NCI-H524 treated with DMSO at 0.1 percent for 48 hours (cell line): ENCODE data around the gene DUSP21.
"Not testable (repeated sequence)": the region's sequence is repeated elsewhere in the genome, so short reads cannot be mapped to it uniquely, and the experiment has no call there.

ENCODE experiments used
- DNase-seq: peaks from one replicate; lab custom pipeline; 2025; lab: John Stamatoyannopoulos, UW

Gene DUSP21

DNA sequence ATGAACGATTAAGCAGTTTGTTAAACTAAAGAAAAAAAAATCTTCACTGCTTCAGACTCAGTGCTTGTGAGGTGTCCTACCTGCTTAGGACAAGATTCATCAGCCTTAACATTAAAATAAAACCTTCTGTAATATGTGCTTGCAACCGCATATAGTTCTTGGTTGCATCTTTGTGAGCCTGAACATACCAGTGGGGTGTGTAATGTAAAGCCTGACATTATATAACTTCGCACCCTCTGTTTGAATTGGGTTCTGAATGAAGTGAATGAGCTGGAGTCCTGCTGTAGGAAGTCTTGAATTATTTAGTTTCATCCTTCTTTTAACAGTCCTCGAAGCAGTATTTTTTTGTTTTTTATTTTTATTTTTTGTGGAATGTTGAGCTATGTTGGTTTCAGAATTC is 32.3 kb downstream of the DUSP21 start:
- DNase-seq: no peak

DNA sequence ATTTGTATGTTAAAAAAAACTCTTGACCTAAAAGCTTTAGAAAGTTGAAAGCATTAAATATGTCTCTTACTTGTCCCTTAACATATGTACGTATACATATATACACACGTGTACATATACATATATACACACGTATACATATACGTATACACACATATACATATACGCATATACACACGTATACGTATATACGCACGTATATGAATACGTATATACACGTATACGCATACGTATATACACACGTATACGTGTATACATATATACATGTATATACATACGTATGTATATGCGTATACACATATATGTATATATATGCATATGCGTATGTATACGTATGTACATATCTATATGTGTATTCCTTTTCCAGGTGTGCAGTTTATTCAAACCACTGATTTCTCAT is 32.9 kb downstream of the DUSP21 start:
- no peak for DNase-seq

DNA sequence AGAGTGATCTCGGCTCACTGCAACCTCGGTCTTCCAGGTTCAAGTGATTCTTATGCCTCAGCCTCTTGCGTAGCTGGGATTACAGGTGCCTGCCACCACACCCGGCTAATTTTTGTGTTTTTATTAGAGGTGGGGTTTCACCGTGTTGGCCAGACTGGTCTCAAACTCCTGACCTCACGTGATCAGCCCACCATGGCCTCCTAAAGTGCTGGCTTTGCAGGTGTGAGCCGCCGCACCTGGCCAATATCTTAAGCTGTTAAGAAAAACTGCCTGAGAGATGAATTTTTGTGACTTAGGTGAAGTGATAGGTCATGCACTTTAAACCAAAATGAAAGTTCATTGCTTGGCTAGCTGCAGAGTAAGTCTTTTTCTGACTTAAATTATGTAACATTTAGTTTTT is 35.0 kb downstream of the DUSP21 start:
- DNase-seq: no peak

DNA sequence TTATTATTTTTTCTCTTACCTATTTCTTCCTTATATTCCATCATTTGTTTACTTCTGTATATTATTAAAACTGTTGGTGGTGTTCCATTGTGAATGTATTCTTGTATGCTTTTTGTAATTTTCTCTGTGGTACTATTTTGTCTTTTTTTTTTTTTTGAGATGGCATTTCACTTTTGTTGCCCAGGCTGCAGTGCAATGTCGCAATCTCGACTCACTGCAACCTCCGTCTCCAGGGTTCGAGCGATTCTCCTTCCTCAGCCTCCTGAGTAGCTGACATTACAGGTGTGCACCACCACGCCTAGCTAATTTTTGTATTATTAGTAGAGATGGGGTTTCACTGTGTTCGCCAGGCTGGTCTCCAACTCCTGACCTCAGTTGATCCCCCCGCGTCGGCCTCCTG is 37.7 kb downstream of the DUSP21 start:
- DNase-seq: no peak

DNA sequence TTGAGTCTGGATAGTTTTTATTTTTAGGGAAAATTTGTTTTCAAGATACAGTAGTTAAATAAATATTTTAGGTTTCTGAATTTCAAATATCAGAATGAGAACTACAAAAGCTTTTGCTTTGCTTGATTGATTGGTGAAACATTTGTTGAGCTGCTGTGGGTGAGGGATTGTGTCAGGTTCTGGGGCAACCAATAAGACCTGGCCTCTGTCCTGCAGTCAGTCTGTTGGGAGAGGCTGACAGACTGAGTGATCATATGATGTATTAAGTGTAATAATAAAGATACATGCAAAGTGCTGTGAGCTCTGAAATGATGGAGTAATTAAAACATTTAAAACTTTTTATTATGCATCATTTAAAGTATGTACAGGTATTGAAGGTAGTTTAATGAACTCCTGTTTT is 38.8 kb downstream of the DUSP21 start:
- DNase-seq: no peak

DNA sequence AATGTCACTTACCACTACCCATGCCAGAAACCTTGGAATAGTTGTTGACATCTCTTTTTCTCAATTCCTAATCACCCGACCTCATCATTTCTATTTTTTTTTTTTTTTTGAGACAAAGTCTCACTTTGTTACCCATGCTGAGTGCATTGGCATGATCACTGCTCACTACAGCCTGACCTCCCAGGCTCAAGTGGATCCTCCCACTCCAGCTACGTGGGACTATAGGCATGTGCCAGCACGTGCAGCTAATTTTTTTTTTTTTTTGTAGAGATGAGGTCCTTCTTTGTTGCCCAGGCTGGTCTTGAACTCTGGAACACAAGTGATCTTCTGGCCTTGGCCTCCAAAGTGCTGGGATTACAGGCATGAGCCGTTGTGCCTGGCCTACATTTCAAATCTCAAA is 41.1 kb downstream of the DUSP21 start:
- no peak for DNase-seq

DNA sequence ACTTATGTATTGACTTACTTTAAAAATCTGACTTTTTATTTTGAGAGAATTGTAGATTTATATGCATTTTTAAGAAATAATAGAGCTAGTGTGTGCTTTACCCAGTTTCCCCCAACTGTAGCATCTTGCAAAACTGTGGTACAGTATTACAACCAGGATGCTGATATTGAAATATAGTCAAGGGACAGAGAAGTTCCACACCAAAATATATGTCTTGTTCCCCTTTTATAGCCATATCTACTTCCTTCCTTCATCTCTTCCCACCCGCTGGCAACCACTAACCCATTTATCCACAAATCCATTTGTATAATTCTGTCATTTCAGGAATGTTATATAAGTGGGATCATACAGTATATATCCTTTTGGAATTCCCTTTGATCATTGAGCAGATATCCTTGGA is 46.0 kb downstream of the DUSP21 start:
- no peak for DNase-seq

DNA sequence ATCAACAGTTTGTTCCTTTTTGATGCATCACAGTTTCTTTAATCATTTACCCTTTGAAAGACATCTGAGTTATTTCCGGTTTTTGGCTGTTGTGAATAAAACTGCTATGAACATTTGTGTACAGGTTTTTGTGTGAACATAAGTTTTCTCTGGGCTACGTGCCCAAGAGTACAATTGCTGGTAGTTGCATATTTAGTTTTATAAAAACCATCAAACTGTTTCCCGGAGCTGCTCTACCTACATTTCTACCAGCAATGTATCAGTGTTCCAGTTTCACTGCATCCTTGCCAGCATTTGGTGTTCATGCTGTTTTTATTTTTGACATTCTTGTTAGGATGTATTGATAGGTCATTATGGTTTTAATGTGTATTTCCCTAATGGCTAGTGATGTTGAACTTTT is 46.4 kb downstream of the DUSP21 start:
- no peak for DNase-seq

DNA sequence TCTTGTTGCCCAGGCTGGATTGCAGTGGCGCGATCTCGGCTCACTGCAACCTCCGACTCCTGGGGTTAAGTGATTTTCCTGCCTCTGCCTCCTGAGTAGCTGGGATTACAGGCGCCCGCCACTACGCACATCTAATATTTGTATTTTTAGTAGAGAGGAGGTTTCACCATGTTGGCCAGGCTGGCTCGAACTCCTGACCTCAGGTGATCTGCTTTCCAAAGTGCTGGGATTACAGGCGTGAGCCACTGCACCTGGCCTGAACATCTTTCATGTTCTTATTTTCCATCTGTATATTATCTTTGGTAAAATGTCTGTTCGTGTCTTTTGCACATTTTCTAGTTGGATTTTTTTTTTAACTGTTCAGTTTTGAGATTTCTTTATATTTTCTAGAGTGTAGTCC is 46.9 kb downstream of the DUSP21 start:
- DNase-seq: not testable (repeated sequence)

DNA sequence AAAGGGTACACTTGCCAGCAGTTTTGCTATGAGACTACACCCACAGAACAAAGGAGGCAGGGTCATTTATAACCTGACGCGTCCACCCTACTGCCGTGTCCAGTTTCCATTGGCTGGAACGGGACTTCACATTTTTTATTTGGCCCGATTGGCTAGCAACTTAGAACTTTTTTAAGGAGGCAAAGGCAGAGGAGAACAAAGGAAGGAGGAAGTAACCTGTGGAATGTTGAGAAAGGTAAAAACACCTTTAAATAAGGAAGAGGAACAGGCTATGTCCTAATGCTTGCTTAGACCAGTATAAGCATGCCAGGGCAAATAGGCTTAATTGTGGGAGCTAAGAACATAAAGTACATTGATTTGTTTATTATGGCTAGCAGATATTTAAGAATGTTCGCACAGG is 47.8 kb downstream of the DUSP21 start:
- DNase-seq: no peak
